HG03060 (cell line): ENCODE results near the gene DERL2.

ENCODE experiments used
- ATAC-seq: cut with Tn5 transposase; IDR thresholded peaks from one replicate; pipeline ENCODE4 v1.9.1; 2021; ENCODE audit warnings: low read depth, moderate number of reproducible peaks; ENCODE audit not compliant: unreplicated experiment

Gene DERL2

DNA sequence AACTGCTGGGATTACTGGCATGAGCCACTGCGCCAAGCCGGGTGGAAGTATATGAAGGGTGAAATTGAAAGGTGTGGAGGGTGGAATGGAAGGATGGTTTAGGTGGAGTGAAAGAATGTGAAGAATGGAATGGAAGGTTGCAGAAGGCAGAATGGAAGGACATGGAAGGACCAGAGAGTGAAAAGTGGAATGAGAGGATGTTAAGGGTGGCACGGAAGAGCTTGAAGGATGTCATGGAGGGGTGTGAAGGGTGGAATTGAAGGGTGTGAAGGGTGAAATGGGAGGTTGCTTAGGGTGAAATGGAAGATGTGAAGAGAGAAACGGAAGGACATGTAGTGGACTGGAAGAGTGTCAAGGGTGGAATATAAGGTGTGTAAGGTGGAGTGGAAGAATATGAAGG lies 16.6 kb upstream of the DERL2 start:
- no peak for ATAC-seq

GRCh38 chr17:5501685-5502084 lies 15.7 kb upstream of the DERL2 start:
- ATAC-seq = no peak

- ATAC-seq = no peak
Observed at GRCh38 chr17:5500589-5501391, 14.8 kb upstream of the DERL2 start.

GRCh38 chr17:5500247-5500588 lies 14.2 kb upstream of the DERL2 start:
- no peak for ATAC-seq

- no peak for ATAC-seq
Observed at GRCh38 chr17:5499476-5500231, 13.7 kb upstream of the DERL2 start.

GRCh38 chr17:5492970-5493369 lies 7.0 kb upstream of the DERL2 start:
- ATAC-seq = no peak

DNA sequence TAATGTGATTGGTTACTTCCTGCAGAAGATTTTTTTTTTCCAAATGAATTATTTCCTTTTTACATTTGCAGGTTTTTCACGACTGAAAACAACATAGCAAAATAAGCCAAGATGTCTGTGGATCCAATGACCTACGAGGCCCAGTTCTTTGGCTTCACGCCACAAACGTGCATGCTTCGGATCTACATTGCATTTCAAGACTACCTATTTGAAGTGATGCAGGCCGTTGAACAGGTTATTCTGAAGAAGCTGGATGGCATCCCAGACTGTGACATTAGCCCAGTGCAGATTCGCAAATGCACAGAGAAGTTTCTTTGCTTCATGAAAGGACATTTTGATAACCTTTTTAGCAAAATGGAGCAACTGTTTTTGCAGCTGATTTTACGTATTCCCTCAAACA lies 2.8 kb upstream of the DERL2 start:
- ATAC-seq = no peak

DNA sequence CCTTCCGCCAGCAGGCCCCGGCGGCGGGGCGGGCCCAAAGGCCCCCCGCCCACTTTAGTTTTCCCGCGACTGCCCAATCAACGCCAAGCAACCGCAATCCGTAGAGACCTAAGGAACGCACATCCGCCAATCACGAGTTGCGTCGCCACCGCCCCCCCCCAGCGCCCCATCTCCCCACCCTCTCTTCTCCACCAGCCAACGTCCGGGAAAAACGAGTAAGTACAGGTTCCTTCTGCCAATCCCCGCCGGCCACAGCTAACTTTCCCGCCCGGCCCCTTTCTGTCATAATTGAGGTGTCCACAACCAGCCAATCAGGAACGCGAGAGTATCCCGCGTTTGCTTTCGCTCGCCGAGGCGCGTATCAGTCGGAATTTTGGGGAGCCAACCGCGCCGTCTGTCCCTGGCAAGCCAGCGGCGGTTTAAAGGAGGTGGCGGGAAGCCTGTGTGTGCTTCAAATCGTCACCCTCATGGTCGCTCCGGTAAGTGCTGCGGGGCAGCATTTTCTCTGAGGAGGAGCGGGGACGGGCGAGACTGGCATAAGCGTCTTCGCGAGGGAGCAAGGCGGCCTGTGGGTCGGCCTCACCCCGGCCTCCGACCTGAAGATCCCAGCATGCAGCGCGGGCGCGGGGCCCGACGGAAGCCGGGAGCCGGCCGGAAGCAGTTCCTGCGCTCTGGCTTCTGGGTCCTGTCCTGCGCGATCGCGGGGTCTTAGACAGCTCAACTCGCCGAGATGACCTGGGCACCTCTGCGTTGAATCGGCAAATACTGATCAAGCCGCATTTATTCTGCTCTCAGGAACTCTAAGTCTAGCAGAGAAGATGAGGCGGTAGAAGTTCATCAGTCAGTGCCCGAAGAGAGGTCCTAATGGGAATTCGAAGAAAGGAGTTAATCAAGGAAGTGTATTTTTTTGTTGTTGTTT lies 487 bp upstream of the DERL2 start, which contains the start of gene MIS12:
Gene MIS12 (plus strand): TSS at position 361 of the 919 bp plus-strand sequence. CDS start 2,297 bp downstream, outside the sequence.
- ATAC-seq = peak; percentile 74

DNA sequence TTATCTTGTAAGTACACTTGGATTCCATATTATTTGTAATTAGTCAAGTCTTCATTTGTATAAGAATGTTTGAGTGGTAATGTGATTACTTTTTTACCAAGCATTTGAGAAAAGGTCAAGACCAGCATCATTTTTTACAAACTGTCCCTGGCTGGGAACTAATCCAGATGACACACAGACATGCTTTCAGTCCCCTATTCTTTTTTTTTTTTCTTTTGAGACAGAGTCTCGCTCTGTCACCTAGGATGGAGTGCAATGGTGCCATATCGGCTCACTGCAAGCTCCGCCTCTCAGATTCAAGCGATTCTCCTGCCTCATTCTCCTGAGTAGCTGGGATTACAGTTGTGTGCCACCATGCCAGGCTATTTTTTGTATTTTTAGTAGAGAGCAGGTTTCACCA lies 4.5 kb downstream of the DERL2 start:
- no peak for ATAC-seq

GRCh38 chr17:5480962-5481361 lies 5.0 kb downstream of the DERL2 start:
- ATAC-seq = no peak

GRCh38 chr17:5478992-5479391 lies 7.0 kb downstream of the DERL2 start:
- no peak for ATAC-seq

DNA sequence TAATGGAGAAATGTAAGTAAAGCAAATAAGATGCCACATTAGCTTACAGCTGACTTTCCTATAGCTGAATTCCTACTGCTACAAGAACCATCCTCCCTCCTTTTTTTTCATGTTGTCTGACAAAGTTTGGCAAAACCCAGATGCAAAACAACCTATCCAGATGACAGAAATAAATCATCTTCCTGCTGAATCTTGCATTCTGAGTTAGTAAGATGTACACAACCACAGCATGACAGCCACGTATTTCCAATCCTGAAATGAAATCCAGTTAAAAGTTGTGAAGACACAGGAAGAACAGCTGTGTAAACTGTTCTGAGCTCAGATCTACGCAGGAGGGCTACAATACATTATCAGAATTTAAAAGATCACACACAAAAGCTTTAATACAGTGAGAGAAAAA lies 12.1 kb downstream of the DERL2 start:
- ATAC-seq = no peak

DNA sequence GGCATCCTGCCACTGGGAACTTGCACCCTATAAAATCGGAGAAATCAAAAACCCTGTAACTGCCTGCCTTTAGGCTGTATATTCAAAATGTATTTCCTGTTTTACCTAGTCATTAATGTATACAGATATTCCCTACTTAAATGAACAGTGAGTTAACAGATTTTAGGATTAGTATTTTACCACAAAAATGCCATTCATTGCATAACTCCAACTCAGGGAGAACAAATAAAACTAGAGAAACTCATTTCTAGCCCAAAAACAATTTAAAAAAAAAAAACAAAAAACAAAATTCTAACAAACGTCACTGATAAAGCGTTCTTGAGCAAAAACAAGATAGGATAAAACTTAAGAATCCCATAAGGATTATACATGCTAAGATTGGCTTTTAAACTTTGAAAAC lies 13.5 kb downstream of the DERL2 start:
- no peak for ATAC-seq

- ATAC-seq = no peak
Observed at GRCh38 chr17:5468075-5468473, 17.9 kb downstream of the DERL2 start.

GRCh38 chr17:5467416-5467815 lies 18.6 kb downstream of the DERL2 start:
- ATAC-seq = no peak

GRCh38 chr17:5466295-5466694 lies 19.7 kb downstream of the DERL2 start:
- no peak for ATAC-seq

GRCh38 chr17:5464717-5465507 lies 21.1 kb downstream of the DERL2 start:
- ATAC-seq = no peak

- no peak for ATAC-seq
Observed at GRCh38 chr17:5446786-5447185, 39.2 kb downstream of the DERL2 start.

- ATAC-seq = no peak
Observed at GRCh38 chr17:5444209-5444608, 41.8 kb downstream of the DERL2 start.

DNA sequence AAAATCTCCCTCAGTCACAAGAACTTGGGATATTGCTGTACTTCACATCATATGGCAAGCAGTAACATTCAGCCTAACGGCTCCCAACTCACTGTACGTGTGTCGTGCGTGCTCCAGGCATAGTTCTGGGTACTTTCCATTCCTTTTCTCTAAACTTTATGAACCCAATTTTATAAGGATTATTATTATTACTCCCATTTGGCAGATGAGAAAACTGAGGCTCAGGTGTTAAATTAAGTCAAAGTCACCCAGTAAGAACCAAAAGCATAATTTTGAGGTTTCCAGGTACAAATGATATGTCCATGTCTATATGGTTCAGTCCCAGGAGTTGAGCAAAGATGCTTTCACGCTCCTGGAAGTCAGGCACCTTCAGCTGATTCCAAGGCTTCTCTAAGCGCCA lies 42.2 kb downstream of the DERL2 start:
- ATAC-seq = no peak
